Inflammatory macrophage (primary cell): ENCODE results near the gene ASCC2.
A peak's percentile ranks its signal among the peaks of the same experiment; 100 is the strongest.

ENCODE experiments used
- DNase-seq, 2 donors: peaks; one replicate each; pipeline ENCODE4 v3.0.0-alpha.2; 2020 to 2022

ASCC2 gene

DNA sequence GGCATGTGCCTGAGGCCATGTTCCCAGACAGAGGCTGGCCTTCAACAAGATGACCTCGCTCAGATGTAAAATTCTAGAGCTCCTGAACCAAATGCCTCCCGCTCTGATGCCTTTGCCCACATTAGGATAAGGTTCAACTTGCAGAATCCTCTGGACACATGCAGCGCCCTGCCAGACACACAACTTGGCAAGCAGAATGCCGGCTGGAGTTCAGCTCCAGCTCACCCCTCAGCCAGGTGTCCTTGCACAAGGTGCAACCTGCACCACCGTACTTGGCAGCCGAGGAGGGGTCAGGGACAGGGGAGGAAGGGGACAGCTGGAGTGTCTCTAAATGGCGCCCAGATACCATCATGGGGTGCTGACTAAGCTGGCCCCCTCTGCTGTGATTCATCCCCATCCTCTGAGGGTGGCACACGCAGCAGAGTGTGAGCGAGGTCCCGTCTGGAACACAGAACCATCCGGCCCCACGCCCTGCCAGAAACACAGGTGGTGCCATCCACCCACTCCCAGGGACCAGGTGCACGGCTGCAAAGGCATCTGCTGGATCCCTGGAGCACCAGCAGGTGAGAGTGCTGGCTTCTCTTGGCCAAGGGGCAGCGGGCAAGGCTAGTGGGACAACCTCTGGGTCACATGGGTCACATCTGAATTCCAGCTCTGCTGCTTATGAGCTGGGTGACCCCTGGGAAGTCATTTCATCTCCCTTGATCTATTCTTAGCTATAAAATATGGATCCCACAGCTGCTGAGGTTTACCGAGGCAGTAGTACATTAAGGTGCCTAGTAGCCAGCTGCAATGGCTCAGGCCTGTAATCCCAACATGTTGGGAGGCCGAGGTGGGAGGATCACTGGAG is 84.0 kb downstream of the ASCC2 start:
- no peak for DNase-seq

DNA sequence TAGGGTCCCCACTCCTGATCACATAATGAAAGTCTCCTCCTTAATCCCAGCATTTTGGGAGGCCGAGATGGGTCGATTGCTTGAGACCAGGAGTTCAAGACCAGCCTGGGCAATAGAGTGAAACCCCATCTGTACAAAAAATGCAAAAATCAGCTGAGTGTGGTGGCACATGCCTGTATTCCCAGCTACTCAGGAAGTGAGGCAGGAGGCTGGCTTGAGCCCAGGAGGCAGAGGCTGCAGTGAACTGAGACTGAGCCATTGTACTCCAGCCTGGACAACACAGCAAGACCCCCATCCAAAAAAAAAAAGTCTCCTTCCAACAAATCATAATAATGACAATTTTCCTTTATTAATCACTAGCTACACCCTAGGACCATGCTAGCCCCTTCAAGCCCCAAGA is 86.4 kb downstream of the ASCC2 start:
- no peak for DNase-seq

DNA sequence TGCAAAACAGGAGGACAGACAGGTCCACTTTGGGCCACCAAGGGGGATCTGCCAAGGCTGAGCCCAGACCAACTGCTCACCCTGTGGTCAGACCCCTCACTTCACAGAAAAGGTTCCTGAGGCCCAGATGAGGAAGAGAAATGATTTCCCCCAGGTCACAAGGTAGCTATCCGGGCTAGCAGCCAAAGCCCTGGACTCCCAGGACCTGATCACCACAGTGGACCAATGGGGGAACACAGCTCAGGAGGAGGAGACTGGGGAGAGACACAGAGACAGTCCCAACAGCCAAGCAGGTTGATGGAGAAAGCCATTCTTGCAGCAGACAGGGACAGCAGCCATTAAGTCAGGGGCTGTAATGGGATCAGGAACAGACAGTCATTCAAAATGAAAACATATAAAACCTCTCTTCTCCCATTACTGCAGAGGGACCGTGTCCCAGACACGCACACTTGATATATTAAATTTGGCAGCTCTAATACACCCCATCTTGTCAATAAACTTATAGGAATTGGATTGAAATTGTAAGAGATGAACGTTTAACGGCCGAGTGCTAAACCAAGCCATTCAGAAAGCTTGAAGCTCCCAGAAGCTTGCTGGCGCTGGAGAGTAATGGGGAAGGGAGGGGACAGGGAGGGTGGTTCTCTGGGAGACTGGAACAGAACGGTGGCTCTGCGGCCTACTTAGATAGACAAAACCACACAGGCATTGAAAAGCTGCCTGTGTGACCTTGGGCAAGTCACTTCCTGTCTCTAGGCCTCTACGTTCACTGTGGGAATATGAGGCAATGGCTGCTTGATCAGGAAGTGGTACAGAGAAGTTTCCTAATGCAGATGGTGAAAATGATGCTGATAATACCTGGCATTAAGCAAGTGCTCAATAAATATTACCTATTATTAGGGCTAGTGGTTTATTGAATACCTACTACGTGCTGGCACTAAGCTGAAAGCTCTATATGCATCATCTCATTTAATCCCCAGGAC is 87.2 kb downstream of the ASCC2 start:
- DNase-seq: peak; percentile 82 to 85

DNA sequence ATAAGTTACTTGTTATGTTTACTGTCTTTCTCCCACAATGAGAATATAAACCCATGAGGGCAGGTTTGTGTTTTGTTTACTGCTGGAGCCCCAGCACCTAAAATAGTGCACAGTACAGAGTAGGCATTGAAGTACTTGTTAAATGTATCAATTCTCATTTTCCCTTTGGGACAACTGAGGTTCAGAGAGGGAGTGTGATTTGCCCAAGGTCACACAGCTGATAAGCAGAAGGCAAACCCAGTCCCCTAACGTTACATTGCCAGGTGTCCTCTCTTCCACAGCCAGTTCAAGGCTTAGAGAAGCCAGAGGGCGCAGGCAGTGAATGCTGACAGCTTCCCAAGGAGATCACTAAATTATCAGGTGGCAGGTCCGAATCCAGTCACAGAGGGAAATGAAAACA is 88.0 kb downstream of the ASCC2 start:
- DNase-seq: no peak

DNA sequence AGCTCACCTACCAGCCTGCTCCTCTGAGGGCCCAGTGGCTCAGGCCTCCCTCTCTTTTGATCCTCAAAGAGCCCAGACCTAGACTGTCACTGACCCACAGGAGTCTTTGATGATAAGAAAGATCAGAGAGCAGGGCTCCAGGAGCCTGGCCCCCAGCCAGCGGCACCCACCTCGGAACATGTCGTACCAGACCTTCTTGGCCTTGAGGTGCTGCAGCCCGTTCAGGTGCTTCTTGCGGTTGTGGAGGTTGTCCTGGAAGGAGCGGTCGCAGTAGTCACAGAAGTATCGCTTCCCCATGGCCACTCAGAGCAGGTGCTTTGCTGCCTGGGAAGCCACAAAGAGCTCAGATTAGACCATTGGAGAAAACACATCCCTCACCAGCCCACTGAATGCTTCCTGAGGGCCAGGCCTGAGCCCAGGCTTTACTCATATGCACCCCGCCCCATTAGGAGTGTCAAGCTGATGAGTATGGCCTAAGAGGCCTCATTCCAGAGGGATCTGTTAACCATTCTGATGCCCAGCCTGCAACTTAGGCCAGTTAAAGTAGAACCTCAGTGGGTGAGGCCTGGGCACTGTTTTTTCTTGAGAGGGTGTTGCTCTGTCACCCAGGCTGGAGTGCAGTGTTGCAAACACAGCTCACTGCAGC is 89.7 kb downstream of the ASCC2 start:
- no peak for DNase-seq

DNA sequence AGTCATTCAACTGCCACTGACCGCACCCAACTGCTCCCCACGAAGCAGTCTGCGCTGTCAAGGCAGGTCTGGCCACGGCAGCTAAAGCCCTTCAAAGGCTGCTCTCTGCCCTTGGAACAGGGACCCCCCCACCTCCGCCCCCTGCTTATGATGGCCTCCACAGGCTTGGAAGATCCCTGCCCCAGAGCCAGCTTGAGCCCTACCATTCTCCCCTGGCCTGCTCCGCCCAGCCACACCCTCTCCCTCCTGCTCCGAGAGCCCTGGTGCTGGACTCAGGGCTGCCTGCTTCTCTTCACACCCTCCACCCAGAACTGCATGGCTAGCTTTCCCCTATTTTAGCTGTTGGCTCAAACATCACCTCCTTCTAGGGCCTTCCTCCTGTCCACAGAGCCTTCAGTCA is 90.2 kb downstream of the ASCC2 start:
- no peak for DNase-seq

DNA sequence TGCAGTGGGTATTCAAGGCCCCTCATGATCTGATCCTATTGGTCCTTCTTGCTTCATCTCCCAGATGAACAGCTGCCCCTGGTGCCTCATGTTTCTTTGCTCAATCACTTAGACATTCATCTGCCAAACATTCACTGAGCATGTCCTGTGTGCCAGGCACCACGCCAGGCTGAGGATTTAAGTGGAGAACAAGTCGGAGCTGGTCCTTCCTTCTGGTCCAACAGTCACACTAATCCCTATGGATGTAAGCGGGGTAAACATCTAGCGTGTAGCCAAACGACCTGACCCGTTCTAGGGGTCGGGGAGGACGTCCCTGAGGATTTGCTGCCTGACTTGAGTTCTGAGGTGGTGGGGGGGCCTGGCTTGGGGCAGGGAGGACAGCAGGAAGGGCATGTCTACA is 93.2 kb downstream of the ASCC2 start:
- no peak for DNase-seq

DNA sequence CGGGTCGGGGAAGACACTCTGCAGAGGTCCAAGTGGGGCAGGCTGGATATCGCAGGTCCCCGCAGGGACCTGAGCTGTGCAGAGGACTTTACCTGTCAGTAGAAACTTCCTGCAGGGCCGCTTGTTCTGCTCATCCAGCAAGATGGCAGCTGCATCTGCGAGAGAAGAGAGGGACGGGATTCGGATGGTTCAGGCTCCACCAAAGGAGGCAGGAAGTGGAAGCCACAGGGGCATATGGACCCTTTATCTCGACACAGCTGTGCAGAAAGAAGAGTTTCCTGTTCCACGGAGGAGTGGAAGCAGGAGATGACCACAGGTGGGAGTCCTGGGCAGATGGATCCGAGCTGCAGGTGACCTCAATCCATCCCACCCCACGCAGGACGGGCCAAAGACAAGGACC is 95.7 kb downstream of the ASCC2 start:
- no peak for DNase-seq

DNA sequence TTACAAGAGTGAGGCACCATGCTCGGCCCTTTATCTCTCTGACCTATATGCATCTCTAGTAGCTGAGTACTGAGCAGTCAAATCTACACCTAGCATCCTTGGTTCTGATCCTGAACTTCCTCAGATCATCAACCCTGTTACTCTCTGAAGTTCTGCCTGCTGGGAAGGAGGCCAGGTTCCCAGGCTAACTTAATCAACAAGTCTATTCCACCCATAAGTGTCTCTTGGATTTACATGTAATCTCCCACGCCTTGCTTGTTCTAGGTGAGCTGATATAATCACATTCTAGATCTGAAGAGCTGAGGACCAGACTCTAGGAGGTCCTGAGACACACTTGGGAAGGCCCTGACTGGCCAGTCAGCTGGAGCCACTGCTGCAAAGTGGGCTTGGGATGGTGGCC is 96.1 kb downstream of the ASCC2 start:
- DNase-seq: no peak

DNA sequence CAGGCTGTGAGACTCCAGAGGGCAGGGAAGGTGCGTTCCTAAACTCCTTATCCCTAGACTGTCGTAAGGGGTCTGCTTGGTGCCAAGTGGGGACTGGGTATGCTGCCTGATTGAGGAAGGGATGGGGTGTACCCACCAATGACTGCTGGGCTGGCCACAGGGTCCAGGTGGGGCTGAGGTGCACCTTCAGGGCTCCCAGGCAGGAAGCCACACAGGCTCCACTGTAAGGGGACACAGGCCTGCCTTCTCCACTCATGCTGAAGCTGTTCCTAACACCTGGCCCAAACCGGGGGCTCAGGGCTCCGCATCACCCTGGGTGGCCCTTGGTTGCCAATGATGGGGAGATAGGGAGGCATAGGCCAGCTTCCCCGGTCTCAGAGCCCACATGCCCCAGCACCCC is 97.9 kb downstream of the ASCC2 start:
- no peak for DNase-seq

DNA sequence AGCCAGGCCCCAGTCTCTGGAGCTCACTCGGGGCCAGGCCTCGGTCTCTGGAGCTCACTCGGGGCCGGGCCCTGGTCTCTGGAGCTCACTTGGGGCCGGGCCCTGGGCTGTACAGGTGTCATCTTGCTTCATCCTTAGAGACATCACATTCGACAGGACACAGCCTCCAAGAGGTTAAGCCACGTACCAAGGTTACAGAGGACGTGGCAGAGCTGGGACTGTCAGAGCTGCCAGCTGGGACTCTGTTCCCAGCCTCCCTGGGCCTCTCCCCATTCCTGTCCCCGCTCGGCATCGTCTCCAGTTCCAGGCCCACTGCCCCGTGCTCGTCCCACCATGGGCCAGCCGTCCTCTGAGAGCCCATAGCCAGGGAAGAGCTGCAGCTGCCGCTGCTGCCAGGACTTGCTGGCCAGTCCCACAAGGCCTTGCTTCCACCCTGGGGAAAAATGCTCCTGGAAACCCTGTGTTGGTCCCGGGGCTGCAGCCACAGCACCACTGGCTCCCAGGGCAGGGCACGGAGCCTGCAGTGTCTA is 98.7 kb downstream of the ASCC2 start:
- no peak for DNase-seq
